ELF-1 (cell line): ENCODE data around the gene GLRX.
A peak's percentile ranks its signal among the peaks of the same experiment; 100 is the strongest.
"Not testable (repeated sequence)": the region's sequence is repeated elsewhere in the genome, so short reads cannot be mapped to it uniquely, and the experiment has no call there.

Experiments used
- DNase-seq: peaks from one replicate; pipeline ENCODE4 v3.0.0-alpha.2; 2016; ENCODE audit warnings: low read depth, low spot score

The GLRX gene

DNA sequence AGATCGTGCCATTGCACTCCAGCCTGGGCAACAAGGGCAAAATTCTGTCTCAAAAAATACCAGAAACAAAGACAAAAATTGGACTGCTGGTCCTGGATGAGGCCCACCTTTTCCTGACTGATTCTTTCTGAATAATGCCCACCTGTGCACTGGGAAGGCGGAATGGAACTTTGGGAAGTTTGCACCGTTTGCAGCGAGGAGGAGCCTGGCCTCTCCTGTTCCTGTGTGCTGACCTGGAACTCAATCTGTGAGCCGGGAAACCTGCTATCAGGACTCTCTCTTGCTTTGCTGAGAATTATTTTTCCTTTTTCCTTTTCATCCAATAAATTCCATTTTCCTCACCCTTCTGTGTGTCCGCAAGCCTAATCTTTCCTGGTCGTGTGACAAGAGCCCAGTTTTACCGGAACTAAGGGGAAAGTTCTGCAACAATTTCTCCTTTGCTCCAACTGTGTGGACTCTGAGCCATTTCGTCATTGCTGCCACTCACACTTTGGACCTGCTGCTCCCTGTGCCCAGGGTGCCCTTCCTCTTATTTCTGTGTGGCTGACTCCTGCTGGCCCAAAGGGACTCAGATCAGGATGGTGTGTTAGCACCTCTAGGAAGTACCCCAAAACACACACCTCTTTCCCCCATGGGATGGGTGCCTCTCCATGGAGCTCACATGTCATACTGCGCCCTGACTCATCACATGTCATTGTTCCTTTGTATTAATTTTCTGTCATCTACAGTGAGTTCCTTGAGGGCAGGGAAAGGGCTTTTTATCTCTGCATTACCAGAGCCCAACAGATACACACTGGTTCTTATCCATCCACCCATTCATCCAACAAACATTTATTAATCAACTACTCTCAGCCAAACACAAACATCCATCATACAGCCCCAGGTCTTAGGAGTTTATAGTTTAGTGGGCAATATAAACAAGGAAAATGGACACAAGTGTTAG, 4.7 kb upstream of the GLRX start:
- no peak for DNase-seq

DNA sequence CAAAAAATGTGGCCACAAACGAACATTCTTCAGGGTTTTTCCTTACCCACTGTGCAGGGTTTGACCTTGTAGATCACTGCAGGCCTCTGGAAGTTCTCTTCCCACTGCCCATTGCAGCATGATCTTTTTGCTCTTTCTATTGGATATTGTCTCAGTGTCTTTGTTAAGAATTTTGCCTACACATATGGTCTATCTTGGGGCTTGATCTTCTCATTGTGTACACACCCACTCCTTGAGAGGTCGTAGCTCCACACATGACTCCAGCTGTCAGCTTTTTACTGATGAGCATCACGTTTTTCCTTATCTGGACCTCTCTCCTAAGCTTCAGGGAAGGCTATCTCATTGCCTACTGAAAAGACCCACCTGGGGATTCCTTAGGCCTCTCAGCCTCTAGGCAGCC, 3.0 kb upstream of the GLRX start:
- DNase-seq = no peak

DNA sequence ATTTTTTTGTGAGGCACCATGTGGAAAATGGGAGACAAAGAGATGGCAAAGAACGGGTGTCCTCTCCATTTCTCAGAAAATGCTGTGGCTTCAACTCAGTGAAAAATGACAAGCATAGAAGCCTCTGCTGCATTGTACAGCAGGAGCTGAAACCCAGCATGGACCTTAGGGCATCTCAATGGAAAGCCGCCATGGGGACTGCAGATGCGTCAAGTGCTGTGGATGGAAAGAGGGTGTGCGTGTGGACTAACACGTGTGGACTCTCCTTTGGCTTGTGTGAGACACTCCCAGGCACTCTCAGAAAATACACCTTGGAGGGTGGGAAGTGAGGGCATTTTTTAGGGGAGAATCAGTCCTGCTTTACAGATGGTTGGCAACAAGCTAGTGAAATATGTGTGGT, 2.2 kb upstream of the GLRX start:
- no peak for DNase-seq

DNA sequence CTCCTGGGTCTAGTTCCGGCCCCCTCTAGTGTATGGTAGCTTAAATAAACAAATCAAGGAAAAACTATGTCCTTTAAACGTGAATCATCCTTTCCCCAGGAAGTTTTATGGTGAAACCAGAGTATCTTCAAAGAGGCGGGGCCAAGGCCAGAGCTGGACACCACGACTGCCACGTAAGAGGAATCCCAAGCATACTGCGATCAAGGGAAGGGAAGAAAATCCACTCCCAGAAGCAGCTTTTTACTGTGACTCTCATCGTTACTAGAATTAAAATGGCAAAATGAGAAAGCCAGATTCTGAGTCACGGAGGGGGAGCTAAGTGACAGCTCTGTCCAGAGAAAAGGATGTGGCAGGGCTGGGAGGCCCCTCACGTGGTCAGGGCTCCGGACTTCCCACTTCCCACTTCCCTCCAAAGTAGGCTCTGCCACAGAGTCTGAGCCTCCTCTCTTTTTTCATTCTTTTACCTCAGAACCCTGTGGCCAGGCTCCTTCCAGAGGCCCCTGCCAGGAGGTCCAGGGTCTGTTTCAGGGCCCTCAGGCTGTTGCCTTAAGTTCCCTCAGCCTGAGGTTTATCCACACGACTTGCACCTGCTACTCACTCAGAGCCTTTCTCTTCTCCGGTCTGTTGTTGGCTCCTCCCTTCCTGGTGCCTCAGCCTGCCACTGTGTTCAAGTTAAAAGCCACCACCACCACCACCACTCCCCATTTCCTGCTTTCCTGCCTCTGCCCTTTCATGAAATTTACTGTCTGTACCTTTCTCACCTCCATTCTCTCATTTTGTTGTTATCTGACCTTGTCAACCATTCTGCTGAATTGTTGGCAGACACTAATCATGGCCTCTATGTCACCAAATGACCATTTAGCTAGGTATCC, 1.4 kb upstream of the GLRX start:
- DNase-seq = peak; percentile 49

DNA sequence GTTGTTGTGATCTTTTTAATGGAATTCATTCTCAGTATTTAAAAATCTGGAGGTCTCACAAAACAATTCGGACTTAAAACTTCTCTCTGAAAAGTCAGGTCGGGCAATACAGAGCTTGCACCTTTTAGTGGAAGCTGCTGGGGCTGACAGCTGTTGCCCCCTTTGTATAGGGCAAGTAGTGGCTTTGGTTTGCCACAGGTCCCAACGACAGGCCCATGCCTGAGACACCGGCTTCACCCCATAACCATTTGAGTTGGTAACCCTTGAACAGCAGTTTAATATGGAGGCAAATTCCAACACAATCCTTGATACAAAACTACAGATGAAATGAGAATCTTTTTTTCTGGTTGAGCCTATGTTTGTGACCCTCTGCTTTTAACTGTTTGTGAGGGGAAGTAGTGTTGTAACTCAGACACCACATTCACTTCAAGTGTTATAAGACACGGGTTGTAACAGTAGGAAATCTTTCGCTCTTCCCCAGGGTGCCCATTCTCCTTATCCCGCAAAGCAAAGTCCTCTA, 752 bp upstream of the GLRX start:
- DNase-seq = no peak

DNA sequence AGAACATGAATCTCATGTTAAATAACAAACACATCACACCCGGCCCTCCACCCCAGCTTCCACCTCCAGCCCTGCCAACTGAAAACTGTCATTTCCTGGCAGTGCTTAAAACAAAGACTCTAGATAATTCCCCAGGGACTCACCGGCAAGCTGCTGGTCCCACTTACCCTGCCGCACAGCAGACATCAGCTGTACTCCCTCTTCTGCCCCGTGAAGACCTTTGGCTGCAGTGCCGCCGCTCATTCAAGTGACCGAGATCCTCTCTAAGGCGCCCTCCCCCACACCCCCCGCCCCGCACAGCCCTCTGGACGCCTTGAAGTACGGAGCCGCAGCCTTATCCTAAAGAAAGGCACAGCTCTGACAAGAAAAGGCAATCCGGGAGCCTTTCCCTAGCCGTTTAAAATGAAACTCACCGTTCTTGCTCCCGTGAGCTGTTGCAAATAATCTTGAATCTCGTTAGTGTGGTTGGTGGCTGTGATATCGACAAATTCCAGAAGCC, 434 bp downstream of the GLRX start:
- peak; percentile 64 for DNase-seq

DNA sequence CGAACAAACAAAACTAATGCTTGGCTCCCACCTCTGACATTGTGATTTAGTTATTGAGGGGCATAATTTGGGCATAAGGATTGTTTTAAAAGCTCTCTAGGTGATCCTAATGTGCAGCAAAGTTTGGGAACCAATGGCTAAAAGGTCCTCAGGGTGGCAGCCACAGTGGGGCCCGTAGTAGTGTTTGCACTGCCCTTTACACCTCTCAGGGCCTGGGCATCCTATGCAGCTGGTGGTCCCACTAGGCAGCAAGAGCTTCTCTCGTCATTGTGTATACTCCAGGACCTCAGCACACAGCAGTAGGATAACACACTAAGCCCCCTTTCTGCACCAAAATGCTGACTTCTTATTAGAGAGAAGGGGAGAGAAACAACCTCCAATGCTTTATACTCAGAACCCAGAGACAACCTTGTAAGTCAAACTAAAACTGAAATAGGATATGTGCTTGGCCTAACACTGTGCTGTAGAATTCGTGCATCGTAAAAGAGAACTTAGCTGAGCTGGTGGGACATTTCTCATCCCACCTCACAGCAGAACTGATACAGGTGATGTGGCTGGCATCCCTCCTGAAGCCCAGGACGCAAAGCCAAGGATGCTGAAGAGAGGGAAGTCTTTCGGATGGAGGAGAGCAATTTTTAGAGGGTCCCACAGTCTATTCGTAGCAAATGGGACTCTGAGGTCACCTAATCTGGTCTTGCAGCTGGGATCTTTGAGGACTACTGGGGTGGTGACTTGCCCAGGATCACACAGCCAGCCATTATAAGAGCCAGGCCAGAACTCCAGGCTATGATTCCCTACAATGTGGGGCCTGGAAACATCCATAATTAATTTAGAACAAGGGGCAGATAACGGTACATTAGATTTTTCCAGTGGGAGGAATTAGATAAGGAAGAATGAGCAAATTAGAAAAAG, 1.2 kb downstream of the GLRX start:
- DNase-seq = no peak

DNA sequence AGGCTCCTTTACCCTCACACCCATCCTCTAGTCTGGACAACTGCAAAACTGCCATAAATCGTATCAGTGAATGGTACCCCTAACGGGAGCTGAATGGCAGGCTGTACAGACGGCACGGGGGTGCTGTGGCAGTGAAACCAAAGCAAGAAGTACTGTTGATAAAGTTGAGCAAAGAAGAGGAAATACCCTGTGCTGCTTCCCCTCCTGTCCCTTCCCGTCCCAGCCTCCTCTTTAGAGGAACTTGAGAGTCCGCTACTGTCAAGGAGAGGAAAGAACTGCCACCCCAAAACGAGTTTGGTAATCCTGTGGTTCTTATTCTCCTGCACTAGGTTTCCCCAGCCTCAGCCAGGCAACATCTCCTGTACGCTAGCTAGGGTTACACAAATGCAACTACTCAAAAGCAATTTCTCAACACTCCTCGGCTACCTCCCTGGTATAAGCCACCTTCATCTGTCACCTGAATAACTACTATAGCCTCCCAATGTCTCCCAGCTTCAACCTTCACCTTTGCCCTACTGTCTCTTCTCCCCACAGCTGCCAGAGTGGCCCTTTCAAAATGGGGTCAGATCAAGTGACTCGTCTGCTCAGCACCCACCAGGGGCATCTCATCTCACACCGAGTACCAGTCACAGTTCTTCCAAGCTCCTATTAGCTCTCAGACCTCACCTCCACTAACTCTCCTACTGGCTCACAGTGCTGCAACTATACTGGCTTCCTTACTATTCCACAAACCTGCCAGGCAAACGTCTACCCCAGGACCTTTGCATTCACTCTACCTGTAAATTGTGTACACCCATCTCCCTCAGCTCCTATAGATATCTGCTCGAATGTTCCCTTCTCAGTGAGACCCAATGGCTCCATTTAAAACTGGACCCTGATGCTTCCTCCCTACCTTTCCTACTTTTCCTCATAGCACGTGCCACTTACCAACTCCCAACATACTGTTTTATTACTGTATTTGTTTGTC, 4.1 kb downstream of the GLRX start:
- DNase-seq = no peak

DNA sequence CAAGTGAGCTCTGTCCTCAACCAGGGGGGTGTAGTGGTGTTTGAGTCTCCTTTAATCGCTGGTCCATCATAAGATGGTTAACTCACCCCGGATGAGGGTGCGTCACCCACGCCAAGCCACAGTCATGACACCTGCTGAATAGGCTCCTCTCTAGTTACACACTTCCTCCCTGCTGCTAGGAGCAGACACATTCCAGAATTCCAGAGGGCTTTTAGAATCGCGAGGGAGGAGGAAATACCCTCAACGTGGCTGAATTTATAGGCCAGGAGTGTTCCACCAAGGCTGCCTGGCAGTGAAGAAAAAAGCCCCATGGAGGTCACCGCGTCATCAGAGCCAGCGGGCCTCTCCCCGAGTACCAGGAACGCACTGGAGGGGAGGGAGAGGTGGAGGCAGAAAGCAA, 5.1 kb downstream of the GLRX start:
- DNase-seq = peak; percentile 64

DNA sequence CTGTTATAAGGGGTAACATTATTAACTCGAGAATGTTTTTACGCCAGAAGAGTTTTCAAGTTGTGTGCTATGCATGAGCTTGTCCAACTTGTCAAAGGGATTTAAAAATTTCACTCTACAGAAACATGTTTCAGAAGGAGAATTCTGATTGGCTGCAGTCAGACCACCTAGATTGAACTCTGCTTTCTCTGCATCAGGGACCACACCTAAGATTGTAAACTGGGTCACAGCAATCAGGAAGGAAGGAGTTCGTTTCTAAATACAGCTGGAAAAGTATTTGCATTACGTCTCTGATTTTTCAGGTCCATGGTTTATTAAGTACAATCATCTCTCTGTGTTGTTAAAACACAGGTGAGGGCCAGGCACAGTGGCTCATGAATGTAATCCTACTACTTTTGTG, 5.8 kb downstream of the GLRX start:
- no peak for DNase-seq

DNA sequence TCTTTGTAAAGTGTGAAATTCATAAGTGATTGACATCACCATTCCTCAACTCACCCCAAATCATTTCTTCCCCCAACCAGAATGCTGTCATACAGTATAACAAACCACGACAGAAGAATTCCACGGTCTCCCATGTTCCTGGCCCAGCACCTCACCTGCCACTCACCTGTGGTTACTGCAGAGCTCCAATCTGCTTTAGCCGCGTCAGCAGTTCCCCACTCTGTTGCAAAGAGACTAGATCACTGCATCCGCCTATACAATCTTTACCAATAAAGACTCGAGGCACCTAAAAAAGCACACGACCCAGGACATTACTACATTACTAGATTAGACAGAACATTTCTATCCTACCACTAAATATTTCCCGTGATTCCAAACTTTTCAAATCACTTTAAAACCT, 6.2 kb downstream of the GLRX start:
- DNase-seq = no peak

DNA sequence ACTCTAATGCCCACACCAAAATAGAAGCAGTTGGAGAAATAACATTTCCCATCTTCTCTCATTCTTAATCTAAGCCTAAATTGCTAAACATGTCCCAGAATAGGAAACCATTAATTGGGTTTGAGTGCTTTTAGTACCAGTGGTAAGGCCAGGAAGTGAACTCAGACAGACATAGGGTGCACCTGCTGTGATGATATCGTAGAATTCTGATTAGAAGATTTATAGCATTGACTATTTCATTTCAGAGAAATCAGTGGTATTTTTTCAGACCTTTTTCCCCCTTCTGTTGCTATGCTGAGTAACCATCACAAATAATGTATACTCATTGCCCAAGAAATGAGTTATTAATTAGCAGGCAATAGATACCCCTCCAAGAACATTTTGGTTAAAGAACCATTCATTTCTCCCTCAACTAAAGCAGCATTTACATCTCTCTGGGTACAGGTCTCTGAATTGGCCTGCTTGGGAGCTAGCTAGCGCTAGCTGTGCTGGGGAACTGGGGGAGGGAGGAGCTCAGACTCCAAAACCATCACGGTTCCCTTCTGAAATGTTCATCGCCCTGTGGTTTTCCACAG, 7.3 kb downstream of the GLRX start:
- DNase-seq = no peak

DNA sequence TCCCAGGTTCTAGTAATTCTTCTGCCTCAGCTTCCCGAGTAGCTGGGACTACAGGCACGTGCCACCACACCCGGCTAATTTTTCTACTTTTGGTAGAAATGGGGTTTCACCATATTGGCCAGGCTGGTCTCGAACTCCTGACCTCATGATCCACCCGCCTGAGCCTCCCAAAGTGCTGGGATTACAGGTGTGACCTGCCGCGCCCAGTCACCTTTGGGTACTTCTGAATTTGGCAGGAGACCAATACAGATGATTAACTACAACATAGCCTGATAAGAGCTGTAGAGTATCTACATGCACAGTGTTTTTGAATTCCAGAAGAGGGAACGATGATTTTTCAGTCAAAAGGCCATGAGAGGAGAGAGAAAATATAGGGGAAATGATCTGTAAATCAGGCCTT, 9.5 kb downstream of the GLRX start:
- DNase-seq = not testable (repeated sequence)

DNA sequence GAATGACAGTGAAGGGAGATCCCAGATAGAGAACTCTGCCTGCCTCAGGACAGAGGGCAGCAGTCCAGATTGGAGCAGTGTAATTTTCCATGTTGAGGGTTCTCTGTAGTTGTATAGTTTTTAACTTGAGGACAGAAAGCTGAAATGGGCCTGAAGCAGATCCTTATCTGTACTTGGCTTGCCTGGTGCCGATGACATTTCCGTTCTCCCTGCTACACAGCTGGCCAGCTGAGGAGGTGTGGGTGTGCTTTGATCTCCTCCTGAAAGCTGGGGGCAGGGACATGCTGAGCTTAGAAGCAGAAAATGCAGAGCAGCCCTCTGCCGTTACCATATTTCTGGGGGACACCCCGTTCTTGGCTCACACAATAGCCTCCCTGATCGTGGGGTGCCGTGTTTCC, 10.5 kb downstream of the GLRX start:
- DNase-seq = no peak

DNA sequence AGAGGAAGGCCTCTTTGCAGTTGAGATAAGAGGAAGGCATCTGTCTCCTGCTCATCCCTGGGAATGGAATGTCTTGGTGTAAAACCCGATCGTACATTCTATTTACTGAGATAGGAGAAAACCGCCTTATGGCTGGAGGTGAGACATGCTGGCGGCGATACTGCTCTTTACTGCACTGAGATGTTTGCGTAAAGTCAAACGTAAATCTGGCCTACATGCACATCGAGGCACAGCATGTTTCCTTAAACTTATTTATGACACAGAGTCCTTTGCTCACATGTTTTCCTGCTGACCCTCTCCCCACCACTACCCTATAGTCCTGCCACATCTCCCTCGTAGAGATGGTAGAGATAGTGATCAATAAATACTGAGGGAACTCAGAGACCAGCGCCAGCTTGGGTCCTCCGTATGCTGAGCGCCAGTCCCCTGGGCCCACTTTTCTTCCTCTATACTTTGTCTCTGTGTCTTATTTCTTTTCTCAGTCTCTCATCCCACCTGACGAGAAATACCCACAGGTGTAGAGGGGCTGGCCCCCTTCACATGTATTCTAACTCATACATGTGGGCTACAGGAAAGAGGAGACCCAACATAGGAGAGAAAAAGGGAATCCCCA, 11.0 kb downstream of the GLRX start:
- DNase-seq = not testable (repeated sequence)

DNA sequence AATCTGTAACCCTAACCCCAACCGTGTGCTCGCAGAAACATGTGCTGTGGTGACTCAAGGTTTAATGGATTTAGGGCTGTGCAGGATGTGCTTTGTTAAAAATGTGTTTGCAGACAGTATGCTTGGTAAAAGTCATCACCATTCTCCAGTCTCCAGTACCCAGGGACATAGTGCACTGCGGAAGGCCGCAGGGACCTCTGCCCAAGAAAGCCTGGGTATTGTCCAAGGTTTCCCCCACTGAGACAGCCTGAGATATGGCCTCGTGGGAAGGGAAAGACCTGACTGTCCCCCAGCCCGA, 11.5 kb downstream of the GLRX start:
- DNase-seq = not testable (repeated sequence)

DNA sequence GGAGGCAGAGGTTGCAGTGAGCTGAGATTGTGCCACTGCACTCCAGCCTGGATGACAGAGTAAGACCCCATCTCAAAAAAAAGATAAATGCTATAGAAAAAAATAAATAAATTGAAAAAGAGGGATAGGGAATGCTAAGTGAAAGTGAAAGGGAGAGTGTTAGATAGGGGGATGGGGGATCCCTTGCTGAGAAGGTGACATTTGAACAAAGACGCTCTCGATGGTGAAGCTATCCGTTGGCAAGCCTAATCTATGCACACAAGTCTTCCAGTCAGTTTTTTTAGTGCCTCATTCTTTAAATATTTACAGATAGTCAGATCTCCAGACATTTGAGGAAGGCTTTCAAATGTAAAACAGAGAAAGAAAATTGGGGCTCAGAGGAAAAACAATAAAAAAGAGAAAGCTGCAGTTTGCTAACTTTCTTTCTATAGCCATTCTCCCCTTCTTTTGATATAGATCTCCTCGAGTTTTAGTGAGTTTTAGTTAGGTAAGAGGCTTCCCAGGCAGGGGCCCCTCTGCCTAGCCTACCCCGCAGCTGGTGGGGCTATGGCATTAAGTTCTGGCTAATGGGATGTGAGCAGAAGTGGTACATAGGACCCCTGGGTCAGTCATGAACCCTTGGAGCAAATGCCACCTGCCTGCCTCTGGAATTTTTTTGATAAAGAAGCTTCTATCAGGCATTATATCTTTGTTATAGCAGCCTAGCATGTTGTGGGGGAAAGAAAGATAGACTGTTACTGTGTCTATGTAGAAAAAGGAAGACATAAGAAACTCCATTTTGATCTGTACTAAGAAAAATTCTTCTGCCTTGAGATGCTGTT, 12.0 kb downstream of the GLRX start:
- DNase-seq = no peak

DNA sequence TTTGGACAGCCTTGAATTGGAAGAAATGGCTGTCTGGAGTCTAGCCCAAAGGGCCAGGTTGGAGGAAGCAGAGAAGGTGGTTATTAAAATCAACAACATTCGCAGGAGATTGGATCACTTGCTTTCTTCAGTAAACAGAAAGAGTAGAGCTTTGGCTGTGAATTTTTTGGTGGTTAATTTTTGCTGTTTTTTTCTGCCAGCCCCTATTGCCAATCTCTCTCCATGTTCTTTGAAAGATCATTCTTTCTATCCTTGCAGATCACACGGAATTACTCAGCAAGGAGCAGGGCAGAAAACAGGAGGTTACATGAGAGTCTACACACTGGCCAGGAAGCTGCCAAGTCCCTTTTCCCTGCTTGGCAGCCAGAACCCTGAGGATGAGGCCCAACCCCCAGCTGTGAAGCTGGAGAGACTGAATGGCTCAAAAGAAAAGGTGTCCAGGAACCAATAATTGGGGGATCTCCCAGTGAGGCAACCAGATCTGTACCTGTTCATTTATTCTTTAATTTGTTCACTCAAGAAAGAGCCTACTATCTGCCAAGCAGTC, 13.0 kb downstream of the GLRX start:
- DNase-seq = no peak
